Activated CD4-positive, alpha-beta T cell treated with anti-CD3 and anti-CD28 coated beads for 36 hours (primary cell): ENCODE data around the gene CPLANE2. TPM values are rescaled to one million over a fixed set of nuclear protein-coding genes. Genes with fewer than 3 reads are reported as not detected.
"Not testable (repeated sequence)": the region's sequence is repeated elsewhere in the genome, so short reads cannot be mapped to it uniquely, and the experiment has no call there.

Experiments
- ATAC-seq: fragments of 200-7000 bp; cut with Tn5 transposase; one replicate; pipeline ENCODE4 v1.10.0; 2021; ENCODE audit warnings: mild to moderate bottlenecking, moderate library complexity
- CTCF ChIA-PET: fragments of 350-600 bp; sonication (Branson Sonifier 250); formaldehyde crosslinking; loops from one replicate; lab custom pipeline; 2021; ENCODE audit warnings: antibody characterized with exemption; lab: Charles Lee
- POLR2A ChIA-PET: fragments of 350-600 bp; sonication (Branson Sonifier 250); formaldehyde crosslinking; loops from one replicate; lab custom pipeline; 2021; ENCODE audit warnings: antibody characterized with exemption, inconsistent platforms; lab: Charles Lee
- DNase-seq: peaks from one replicate; pipeline ENCODE4 v3.0.0-alpha.2; 2020
- H3K27ac Mint-ChIP-seq: one replicate; pipeline ENCODE4 v1.8.0; 2021; ENCODE audit warnings: mixed read lengths
- H3K27me3 Mint-ChIP-seq: one replicate; pipeline ENCODE4 v1.8.0; 2021; ENCODE audit warnings: mixed read lengths
- H3K36me3 Mint-ChIP-seq: one replicate; pipeline ENCODE4 v1.8.0; 2021; ENCODE audit warnings: low read depth, mixed read lengths
- H3K4me1 Mint-ChIP-seq: one replicate; pipeline ENCODE4 v1.8.0; 2021; ENCODE audit warnings: mixed read lengths
- H3K4me3 Mint-ChIP-seq: one replicate; pipeline ENCODE4 v1.8.0; 2021; ENCODE audit warnings: mild to moderate bottlenecking, moderate library complexity, mixed read lengths
- H3K9me3 Mint-ChIP-seq: one replicate; pipeline ENCODE4 v1.8.0; 2021; ENCODE audit warnings: low read depth, mixed read lengths
- intact Hi-C, 2 experiments: fragments of 100-400 bp; cut with DNase I in 1 of 2; cut with micrococcal nuclease in 1 of 2; formaldehyde crosslinking; loops; one replicate each; pipeline versions ENCODE4 v1.14.2 to v1.15.1; 2022 to 2024; cut with DNase I, micrococcal nuclease
- total RNA-seq, 2 experiments: library from RNA; stranded (reverse); gene quantifications; one replicate each; pipeline ENCODE4 v1.2.3, GENCODE V29; 2021

The CPLANE2 gene
- total RNA-seq, 2 experiments from 2014 or later: 2.4 to 3.7 TPM

- H3K27me3 Mint-ChIP-seq: no peaks in the 10 kb centered on the region
- peaks cover 14% of the 10 kb centered on the region for H3K36me3 Mint-ChIP-seq
- CTCF ChIA-PET: interaction anchor here (1.5 to 1.6 kb wide), 3 partner anchors 11 to 166 kb away, joined by 4 to 7 read pairs (median 6); no protein-coding TSS in a partner anchor
- intact Hi-C loops: no loop called here
- H3K9me3 Mint-ChIP-seq: no peaks in the 10 kb centered on the region
- DNase-seq: no peak
- H3K27ac Mint-ChIP-seq: peak overlapping the region; percentile 73
- H3K4me1 Mint-ChIP-seq: peaks cover 24% of the 10 kb centered on the region
- POLR2A ChIA-PET: no interaction called here
- peak; percentile 61 for ATAC-seq
- no peak overlapping the region for H3K4me3 Mint-ChIP-seq
These were observed 11.9 kb upstream of the CPLANE2 start for GRCh38 chr1:16248603-16249516.

GRCh38 chr1:16248007-16248436, 11.0 kb upstream of the CPLANE2 start:
- peaks cover 12% of the 10 kb centered on the region for H3K36me3 Mint-ChIP-seq
- POLR2A ChIA-PET: no interaction called here
- ATAC-seq: no peak
- no peaks in the 10 kb centered on the region for H3K27me3 Mint-ChIP-seq
- H3K27ac Mint-ChIP-seq: no peak overlapping the region
- H3K9me3 Mint-ChIP-seq: no peaks in the 10 kb centered on the region
- no peak overlapping the region for H3K4me3 Mint-ChIP-seq
- intact Hi-C loops: no loop called here
- CTCF ChIA-PET: interaction anchor here (0.6 to 1.6 kb wide), 5 partner anchors 10 to 388 kb away, joined by 3 to 7 read pairs (median 4); no protein-coding TSS in a partner anchor
- no peak for DNase-seq
- peaks cover 24% of the 10 kb centered on the region for H3K4me1 Mint-ChIP-seq

- intact Hi-C loops: no loop called here
- H3K9me3 Mint-ChIP-seq: no peaks in the 10 kb centered on the region
- H3K4me3 Mint-ChIP-seq: no peak overlapping the region
- peak overlapping the region; percentile 69 for H3K27ac Mint-ChIP-seq
- H3K4me1 Mint-ChIP-seq: peaks cover 24% of the 10 kb centered on the region
- no peak for DNase-seq
- H3K36me3 Mint-ChIP-seq: peaks cover 11% of the 10 kb centered on the region
- H3K27me3 Mint-ChIP-seq: no peaks in the 10 kb centered on the region
- ChIA-PET CTCF (interaction anchor here (0.6 to 1.6 kb wide), 6 partner anchors 10 to 389 kb away, joined by 3 to 7 read pairs (median 4); no protein-coding TSS in a partner anchor), POLR2A (no interaction called here)
- ATAC-seq: no peak
These were observed 10.5 kb upstream of the CPLANE2 start for GRCh38 chr1:16247441-16247840.

- no peaks in the 10 kb centered on the region for H3K9me3 Mint-ChIP-seq
- ATAC-seq (no peak), DNase-seq (no peak)
- H3K36me3 Mint-ChIP-seq: peaks cover 6% of the 10 kb centered on the region
- ChIA-PET CTCF (interaction anchor here (1.0 to 1.5 kb wide), 2 partner anchors 12 to 168 kb away, joined by 3 to 4 read pairs; no protein-coding TSS in a partner anchor), POLR2A (no interaction called here)
- no peaks in the 10 kb centered on the region for H3K27me3 Mint-ChIP-seq
- intact Hi-C loops: no loop called here
- H3K4me1 Mint-ChIP-seq: peaks cover 24% of the 10 kb centered on the region
- H3K27ac Mint-ChIP-seq: peak overlapping the region; percentile 8
- no peak overlapping the region for H3K4me3 Mint-ChIP-seq
These were observed 10.0 kb upstream of the CPLANE2 start for GRCh38 chr1:16246961-16247360.

GRCh38 chr1:16246239-16246638, 9.3 kb upstream of the CPLANE2 start:
- H3K27me3 Mint-ChIP-seq, POLR2A ChIA-PET, H3K9me3 Mint-ChIP-seq, H3K36me3 Mint-ChIP-seq, H3K4me3 Mint-ChIP-seq, H3K27ac Mint-ChIP-seq, ATAC-seq, intact Hi-C loops, DNase-seq: not testable (repeated sequence)
- peaks cover 24% of the 10 kb centered on the region for H3K4me1 Mint-ChIP-seq
- CTCF ChIA-PET: interaction anchor here (0.8 to 1.3 kb wide), 5 partner anchors 8 to 167 kb away, joined by 3 to 5 read pairs (median 4); no protein-coding TSS in a partner anchor

- no peaks in the 10 kb centered on the region for H3K36me3 Mint-ChIP-seq
- ATAC-seq: no peak
- no peaks in the 10 kb centered on the region for H3K27me3 Mint-ChIP-seq
- intact Hi-C loops: no loop called here
- CTCF ChIA-PET: interaction anchor here (0.8 to 2.4 kb wide), 13 partner anchors 8 to 172 kb away, joined by 3 to 14 read pairs (median 4); no protein-coding TSS in a partner anchor
- H3K4me1 Mint-ChIP-seq: peaks cover 22% of the 10 kb centered on the region
- no peaks in the 10 kb centered on the region for H3K9me3 Mint-ChIP-seq
- POLR2A ChIA-PET: no interaction called here
- DNase-seq: no peak
- H3K27ac Mint-ChIP-seq: no peak overlapping the region
- H3K4me3 Mint-ChIP-seq: no peak overlapping the region
These were observed 8.7 kb upstream of the CPLANE2 start for GRCh38 chr1:16245476-16246196.

- Mint-ChIP-seq H3K36me3 (no peaks in the 10 kb centered on the region), H3K27me3 (no peaks in the 10 kb centered on the region), H3K27ac (no peak overlapping the region), H3K9me3 (no peaks in the 10 kb centered on the region), H3K4me3 (no peak overlapping the region), H3K4me1 (peaks cover 16% of the 10 kb centered on the region)
- intact Hi-C loops: loop anchor here (1.0 kb wide), 4 partner anchors 38 to 165 kb away; no protein-coding TSS in a partner anchor
- ChIA-PET CTCF (interaction anchor here (0.6 to 2.4 kb wide), 22 partner anchors 9 to 376 kb away, joined by 3 to 14 read pairs (median 4); no protein-coding TSS in a partner anchor), POLR2A (interaction anchor here (0.6 kb wide), 1 partner anchor 67 kb away, joined by 3 read pairs; no protein-coding TSS in a partner anchor)
- ATAC-seq (no peak), DNase-seq (no peak)
These were observed 7.8 kb upstream of the CPLANE2 start for GRCh38 chr1:16244650-16245285.

- DNase-seq (peak; percentile 87), ATAC-seq (peak; percentile 79)
- Mint-ChIP-seq H3K9me3 (no peaks in the 10 kb centered on the region), H3K4me1 (peaks cover 10% of the 10 kb centered on the region), H3K27ac (no peak overlapping the region), H3K27me3 (no peaks in the 10 kb centered on the region), H3K4me3 (no peak overlapping the region), H3K36me3 (no peaks in the 10 kb centered on the region)
- CTCF ChIA-PET: interaction anchor here (0.6 to 2.4 kb wide), 28 partner anchors 9 to 377 kb away, joined by 3 to 14 read pairs (median 4); no protein-coding TSS in a partner anchor
- POLR2A ChIA-PET: interaction anchor here (0.6 kb wide), 1 partner anchor 68 kb away, joined by 3 read pairs; no protein-coding TSS in a partner anchor
- intact Hi-C loops: loop anchor here (1.0 kb wide), 4 partner anchors 38 to 165 kb away; no protein-coding TSS in a partner anchor
These were observed 7.1 kb upstream of the CPLANE2 start for GRCh38 chr1:16243936-16244649.

GRCh38 chr1:16243215-16243610, 6.2 kb upstream of the CPLANE2 start:
- Mint-ChIP-seq H3K4me1 (peaks cover 4% of the 10 kb centered on the region), H3K36me3 (no peaks in the 10 kb centered on the region), H3K27ac (no peak overlapping the region), H3K4me3 (no peak overlapping the region), H3K9me3 (no peaks in the 10 kb centered on the region), H3K27me3 (no peaks in the 10 kb centered on the region)
- intact Hi-C loops: no loop called here
- ChIA-PET CTCF (interaction anchor here (0.6 to 2.4 kb wide), 15 partner anchors 11 to 378 kb away, joined by 3 to 14 read pairs (median 3); no protein-coding TSS in a partner anchor), POLR2A (no interaction called here)
- DNase-seq: no peak
- no peak for ATAC-seq

GRCh38 chr1:16242556-16243214, 5.7 kb upstream of the CPLANE2 start:
- H3K27ac Mint-ChIP-seq: no peak overlapping the region
- CTCF ChIA-PET: interaction anchor here (1.0 to 2.4 kb wide), 6 partner anchors 11 to 164 kb away, joined by 3 to 14 read pairs (median 4); no protein-coding TSS in a partner anchor
- no peaks in the 10 kb centered on the region for H3K27me3 Mint-ChIP-seq

More at GRCh38 chr1:16242556-16243214, 5.7 kb upstream of the CPLANE2 start:
- DNase-seq (no peak), ATAC-seq (no peak)
- intact Hi-C loops: no loop called here
- Mint-ChIP-seq H3K4me1 (peaks cover 9% of the 10 kb centered on the region), H3K4me3 (no peak overlapping the region), H3K9me3 (no peaks in the 10 kb centered on the region), H3K36me3 (no peaks in the 10 kb centered on the region)
- POLR2A ChIA-PET: no interaction called here
